Limb (tissue), 2 donors: ENCODE data around the gene PFN4.
A peak's percentile ranks its signal among the peaks of the same experiment; 100 is the strongest.

Experiments
- DNase-seq, 2 donors: peaks; one replicate each; pipeline ENCODE4 v3.0.0-alpha.2; 2016; ENCODE audit errors: extremely low spot score in 2 of 2

The PFN4 gene

GRCh38 chr2:24077879-24078278 lies 45.3 kb downstream of the PFN4 start:
- no peak for DNase-seq

DNA sequence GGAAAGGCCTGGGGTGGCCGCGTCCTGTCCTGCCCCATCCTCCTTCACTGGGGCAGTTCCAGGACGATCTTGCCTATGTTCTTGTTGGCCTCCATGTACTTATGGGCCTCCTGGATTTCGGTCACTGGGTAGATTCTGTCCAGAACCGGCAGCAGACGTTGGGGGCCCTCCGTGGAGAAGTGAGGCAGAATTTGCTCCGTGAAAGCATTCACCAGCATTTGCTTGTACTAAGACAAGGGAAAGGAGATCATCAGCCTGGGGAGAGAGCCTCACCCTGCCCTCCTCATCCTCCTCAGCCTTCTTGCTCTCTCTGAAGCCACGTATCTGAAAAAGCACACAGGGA lies 45.6 kb downstream of the PFN4 start:
- DNase-seq = no peak

GRCh38 chr2:24076849-24077534 lies 46.1 kb downstream of the PFN4 start:
- DNase-seq = peak in 1 of 2 donors; percentile 57

DNA sequence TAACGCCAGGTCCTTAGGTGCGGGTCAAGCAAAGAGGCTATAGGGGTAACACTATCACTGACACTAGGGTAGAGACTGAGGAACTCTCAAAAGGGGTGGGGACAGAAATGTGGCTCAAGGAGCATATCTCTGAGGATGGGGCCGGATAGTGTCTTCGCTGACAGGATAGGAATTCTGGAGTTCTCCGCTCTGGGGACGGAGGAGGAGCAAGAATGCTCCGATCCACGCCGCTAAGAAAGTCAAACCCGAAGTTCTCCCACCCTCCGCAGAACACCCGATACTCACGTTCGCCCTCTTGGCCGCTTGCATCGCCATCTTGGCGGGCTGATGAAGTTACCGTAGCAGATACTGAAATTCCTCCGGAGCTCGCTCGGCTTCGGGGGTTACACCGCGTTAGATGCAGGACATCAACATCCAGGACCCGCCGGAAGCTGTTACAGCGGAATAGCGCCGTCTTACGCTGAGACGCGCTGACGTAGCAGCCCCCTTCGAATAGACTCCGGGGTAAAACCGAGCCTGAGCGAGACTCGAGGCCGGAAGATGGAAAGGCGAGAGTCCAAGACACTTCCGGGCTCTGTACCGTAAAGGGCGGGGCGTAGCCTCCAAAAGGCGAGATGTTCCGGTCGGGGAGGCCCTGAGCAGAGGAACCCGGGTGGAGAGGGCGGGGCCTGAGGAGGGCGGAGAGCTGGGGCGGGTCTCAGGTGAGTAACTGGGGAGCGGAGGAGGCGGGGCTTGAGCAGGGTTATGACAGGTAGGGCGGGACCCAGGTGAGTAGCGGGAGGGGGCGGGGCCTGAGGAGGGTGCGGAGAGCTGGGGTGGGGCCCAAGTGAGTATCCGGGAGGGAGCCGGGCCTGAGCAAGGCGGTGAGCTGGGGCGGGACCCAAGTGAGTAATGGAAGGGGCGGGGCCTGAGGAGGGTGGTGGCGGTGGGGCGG lies 47.0 kb downstream of the PFN4 start, which contains the start of gene SF3B6:
Gene SF3B6 (minus strand): TSS at position 412 of the 934 bp plus-strand sequence. CDS start 97 bp downstream, at position 315.
- DNase-seq = peak; percentile 97

GRCh38 chr2:24075259-24075658 lies 47.9 kb downstream of the PFN4 start:
- DNase-seq = no peak

- DNase-seq = no peak
Observed at GRCh38 chr2:24073816-24074215, 49.3 kb downstream of the PFN4 start.

DNA sequence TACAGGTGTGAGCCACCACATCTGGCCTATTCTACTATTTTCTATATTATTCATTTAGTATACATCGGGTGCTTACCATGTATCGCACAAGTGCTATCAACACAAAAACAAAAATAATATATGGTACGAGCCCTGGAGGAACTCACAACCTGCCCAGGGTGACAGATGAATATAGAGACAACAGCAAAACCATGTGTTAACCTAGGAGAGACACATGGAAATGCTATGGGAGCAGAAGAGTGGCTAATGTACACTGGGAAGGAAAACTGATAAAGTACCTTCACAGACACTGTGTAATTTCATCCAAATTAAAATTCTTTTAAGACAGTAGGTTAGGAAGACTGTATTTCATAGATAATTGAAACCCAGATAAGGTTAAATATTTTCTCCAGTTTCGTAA lies 50.9 kb downstream of the PFN4 start:
- DNase-seq = no peak

- DNase-seq = no peak
Observed at GRCh38 chr2:24065341-24065740, 57.8 kb downstream of the PFN4 start.
